IMR-90 (cell line): ENCODE results near the gene RAB40C. TPM values are rescaled to one million over a fixed set of nuclear protein-coding genes. Genes with fewer than 3 reads are reported as not detected.

ENCODE experiments used
- ATAC-seq: fragments of 200-7000 bp; cut with Tn5 transposase; 2 replicates; pipeline ENCODE4 v1.9.1; 2020; ENCODE audit warnings: low read depth, mild to moderate bottlenecking, moderate library complexity
- BruUV-seq: library from RNA; stranded (reverse); fragments of 400-500 nt; replicated peaks from 2 replicates; lab custom pipeline; 2021; lab: Mats Ljungman, UMichigan
- CTCF ChIA-PET: fragments of 300-600 bp; formaldehyde crosslinking; extraction: SDS; loops from one replicate; lab custom pipeline; 2021; ENCODE audit warnings: antibody characterized with exemption; lab: Yijun Ruan, JAX
- POLR2A ChIA-PET: fragments of 300-600 bp; sonication (Branson Sonifier 250); formaldehyde crosslinking; loops from one replicate; lab custom pipeline; 2022; ENCODE audit warnings: antibody characterized with exemption; ENCODE audit not compliant: unreplicated experiment; lab: Charles Lee
- DNase-seq: peaks from one replicate; pipeline ENCODE4 v3.0.0; 2013
- H2AFZ ChIP-seq: replicated peaks from 2 replicates; pipeline ENCODE3; 2013; ENCODE audit warnings: low read length, mild to moderate bottlenecking; ENCODE audit not compliant: poor library complexity
- H2AK5ac ChIP-seq: 2 replicates; pipeline ENCODE4 v1.6.1; 2013; ENCODE audit warnings: low read depth, low read length, inconsistent platforms
- H2AK9ac ChIP-seq: replicated peaks from 2 replicates; pipeline ENCODE3; 2013; ENCODE audit warnings: mild to moderate bottlenecking, low read depth, low read length, moderate library complexity; ENCODE audit not compliant: poor library complexity
- H2BK120ac ChIP-seq: 2 replicates; pipeline ENCODE4 v1.6.1; 2013; ENCODE audit warnings: low read depth, low read length, inconsistent platforms
- H2BK15ac ChIP-seq: 3 replicates; pipeline ENCODE4 v1.6.1; 2013; ENCODE audit warnings: low read depth, low read length, inconsistent platforms
- H2BK20ac ChIP-seq: 2 replicates; pipeline ENCODE4 v1.6.1; 2013; ENCODE audit warnings: low read depth, mild to moderate bottlenecking, inconsistent platforms, low read length, moderate library complexity
- H2BK5ac ChIP-seq: 2 replicates; pipeline ENCODE4 v1.6.1; 2013; ENCODE audit warnings: mild to moderate bottlenecking, low read depth, low read length, inconsistent platforms; ENCODE audit not compliant: poor library complexity, severe bottlenecking
- H3K14ac ChIP-seq: replicated peaks from 2 replicates; pipeline ENCODE4 v1.6.1; 2013; ENCODE audit warnings: low read depth, low read length, inconsistent platforms
- H3K18ac ChIP-seq: 2 replicates; pipeline ENCODE4 v1.6.1; 2013; ENCODE audit warnings: low read depth, low read length, control low read depth
- H3K23ac ChIP-seq: 2 replicates; pipeline ENCODE4 v1.6.1; 2013; ENCODE audit warnings: low read depth, low read length, inconsistent platforms
- H3K27ac ChIP-seq: 2 replicates; pipeline ENCODE4 v1.5.1; 2013; ENCODE audit warnings: mild to moderate bottlenecking, control low read depth, low read length; ENCODE audit not compliant: insufficient read depth
- H3K27me3 ChIP-seq: 2 replicates; pipeline ENCODE4 v1.6.1; 2013; ENCODE audit warnings: low read length; ENCODE audit not compliant: control insufficient read depth, insufficient read depth
- H3K36me3 ChIP-seq: 2 replicates; pipeline ENCODE4 v1.6.1; 2013; ENCODE audit warnings: low read length, mixed read lengths; ENCODE audit not compliant: control insufficient read depth, insufficient read depth
- H3K4ac ChIP-seq: 2 replicates; pipeline ENCODE4 v1.6.1; 2013; ENCODE audit warnings: low read depth, low read length, inconsistent platforms
- H3K4me1 ChIP-seq: 2 replicates; pipeline ENCODE4 v1.6.1; 2013; ENCODE audit warnings: low read length, mixed read lengths; ENCODE audit not compliant: control insufficient read depth, insufficient read depth
- H3K4me2 ChIP-seq: 2 replicates; pipeline ENCODE4 v1.6.1; 2013; ENCODE audit warnings: low read depth, mild to moderate bottlenecking, control low read depth, low read length, moderate library complexity
- H3K4me3 ChIP-seq: 2 replicates; pipeline ENCODE4 v1.5.1; 2013; ENCODE audit warnings: low read depth, mild to moderate bottlenecking, control low read depth, low read length, moderate library complexity; ENCODE audit not compliant: insufficient read depth
- H3K56ac ChIP-seq: 2 replicates; pipeline ENCODE4 v1.6.1; 2013; ENCODE audit warnings: low read length, inconsistent platforms; ENCODE audit not compliant: insufficient read depth; ENCODE audit errors: extremely low read depth
- H3K79me1 ChIP-seq, 2 experiments: 2 replicates each; pipeline ENCODE4 v1.6.1; 2013; ENCODE audit warnings: low read length in 2 of 2, inconsistent platforms in 1 of 2, low read depth in 1 of 2
- H3K9ac ChIP-seq: 2 replicates; pipeline ENCODE4 v1.6.1; 2013; ENCODE audit warnings: low read depth, low read length, control low read depth
- H3K9me1 ChIP-seq: 2 replicates; pipeline ENCODE4 v1.6.1; 2013; ENCODE audit warnings: low read length, inconsistent platforms; ENCODE audit not compliant: insufficient read depth
- H3K9me3 ChIP-seq: 2 replicates; pipeline ENCODE4 v1.6.1; 2013; ENCODE audit warnings: low read length; ENCODE audit not compliant: control insufficient read depth, insufficient read depth
- H4K20me1 ChIP-seq: 2 replicates; pipeline ENCODE4 v1.6.1; 2013; ENCODE audit warnings: low read length, inconsistent platforms; ENCODE audit not compliant: insufficient read depth
- H4K5ac ChIP-seq: 2 replicates; pipeline ENCODE4 v1.6.1; 2013; ENCODE audit warnings: mild to moderate bottlenecking, low read depth, low read length, control low read depth
- H4K8ac ChIP-seq, 2 experiments: 2 replicates each; pipeline ENCODE4 v1.6.1; 2013; ENCODE audit warnings: low read depth in 2 of 2, low read length in 2 of 2, control low read depth in 1 of 2, inconsistent platforms in 1 of 2
- H4K91ac ChIP-seq: 2 replicates; pipeline ENCODE4 v1.6.1; 2013; ENCODE audit warnings: low read depth, low read length, inconsistent platforms; ENCODE audit not compliant: insufficient read depth
- CEBPB ChIP-seq: IDR thresholded peaks from 2 replicates; pipeline ENCODE4 v1.6.1; 2012; ENCODE audit warnings: low read depth, low read length, improper control_type of control experiment
- CHD1 ChIP-seq: IDR thresholded peaks from 2 replicates; pipeline ENCODE4 v1.6.1; 2012; ENCODE audit warnings: low read depth, low read length, improper control_type of control experiment
- CTCF ChIP-seq: conservative IDR thresholded peaks from 2 replicates; pipeline ENCODE4 v1.5.1; 2012; ENCODE audit warnings: mild to moderate bottlenecking, low read depth, low read length, improper control_type of control experiment
- FOS ChIP-seq: fragments of 150-350 bp; IDR thresholded peaks from 2 replicates; pipeline ENCODE4 v1.6.1; 2016; ENCODE audit warnings: low read depth, low read length
- NFE2L2 ChIP-seq: fragments of 150-350 bp; IDR thresholded peaks from 2 replicates; pipeline ENCODE4 v1.6.1; 2016; ENCODE audit warnings: low read depth, mild to moderate bottlenecking, low read length
- POLR2A ChIP-seq: IDR thresholded peaks from 2 replicates; pipeline ENCODE4 v1.6.1; 2012; ENCODE audit warnings: mild to moderate bottlenecking, low read depth, low read length
- RFX5 ChIP-seq: IDR thresholded peaks from 2 replicates; pipeline ENCODE4 v1.8.0; 2012; ENCODE audit warnings: low read depth, mild to moderate bottlenecking, low read length, moderate library complexity
- SMC3 ChIP-seq: fragments of 150-350 bp; IDR thresholded peaks from 2 replicates; pipeline ENCODE4 v1.6.1; 2016; ENCODE audit warnings: low read depth, mild to moderate bottlenecking, antibody characterized with exemption, low read length, moderate library complexity
- USF2 ChIP-seq: fragments of 150-350 bp; IDR thresholded peaks from 2 replicates; pipeline ENCODE4 v1.6.1; 2017; ENCODE audit warnings: mild to moderate bottlenecking, antibody characterized with exemption, low read length, low read depth
- WGBS, 2 experiments: methylation state at CpG; one replicate each; pipeline versions ENCODE4 v1.1.5 to v1.1.7; 2013; ENCODE audit warnings: missing lambda C conversion rate in 2 of 2; ENCODE audit not compliant: insufficient read length in 1 of 2; ENCODE audit errors: extremely low coverage in 2 of 2; 5-methylcytosine and 5-hydroxymethylcytosine counted together
- dilution Hi-C: fragments of 300-500 bp; cut with HindIII; formaldehyde crosslinking; loops from one replicate; pipeline ENCODE4 v1.14.3; 2018; ENCODE audit warnings: low sequenced_read_pairs; ENCODE audit not compliant: unreplicated experiment
- in situ Hi-C: fragments of 300-500 bp; cut with MboI; formaldehyde crosslinking; loops from 3 replicates; pipeline ENCODE4 v1.14.3; 2019; ENCODE audit warnings: low sequenced_read_pairs, inconsistent platforms, mixed read lengths
- intact Hi-C: fragments of 100-400 bp; cut with micrococcal nuclease; formaldehyde crosslinking; loops from 2 replicates; pipeline ENCODE4 v1.10.0; 2022
- polyA plus RNA-seq, 3 experiments: library from polyadenylated mRNA; depleted of rRNA; stranded (reverse); fragments of >200 nt; gene quantifications; 2 replicates each; pipeline ENCODE4 v1.2.3, GENCODE V29; 2012; ENCODE audit warnings: low replicate concordance in 1 of 3
- total RNA-seq: library from RNA; depleted of rRNA; stranded (reverse); fragments of >200 nt; gene quantifications from 2 replicates; pipeline ENCODE4 v1.2.3, GENCODE V29; 2012

Gene RAB40C
- total and polyA plus RNA-seq, 2 of the 4 experiments (the other 2 are of a cell fraction), result 6.8 to 13.7 TPM

GRCh38 chr16:568401-569258 lies 21.2 kb upstream of the RAB40C start (continued):
- no peak for TF ChIP-seq NFE2L2
- TF ChIP-seq POLR2A, result no peak
- no peak for TF ChIP-seq SMC3

- Histone ChIP-seq H3K23ac (peak within 1 kb of the TSS; percentile 99), H2BK120ac (peak within 1 kb of the TSS; percentile 88), H3K4me1 (peaks cover 23% of the 10 kb centered on the region), H3K36me3 (peaks cover 8% of the 10 kb centered on the region; the same call in 1 of the 2 replicates), H3K27me3 (no peaks in the 10 kb centered on the region), H4K5ac (peak within 1 kb of the TSS; percentile 99), H2BK15ac (no peak within 1 kb of the TSS), H3K14ac (peak within 1 kb of the TSS; percentile 92), H2BK20ac (no peak within 1 kb of the TSS), H3K4me3 (peak within 1 kb of the TSS; percentile 93), H2AK9ac (peak within 1 kb of the TSS; percentile 93), H2AK5ac (peak within 1 kb of the TSS; percentile 54; the same call in 1 of the 2 replicates), H3K9me3 (no peaks in the 10 kb centered on the region), H4K8ac (peak within 1 kb of the TSS; percentile 92 to 99), H4K91ac (peak within 1 kb of the TSS; percentile 84), H3K9me1 (peaks cover 4% of the 10 kb centered on the region; the same call in 1 of the 2 replicates), H2AFZ (peak within 1 kb of the TSS; percentile 97), H3K27ac (peak within 1 kb of the TSS; percentile 97), H4K20me1 (peaks cover 8% of the 10 kb centered on the region), H3K9ac (peak within 1 kb of the TSS; percentile 97), H3K18ac (peak within 1 kb of the TSS; percentile 95; the same call in 1 of the 2 replicates), H3K4ac (peak within 1 kb of the TSS; percentile 93), H2BK5ac (peak within 1 kb of the TSS; percentile 95), H3K79me1 (peaks cover 3 to 27% of the 10 kb centered on the region in 2 experiments; a peak in 2 of 4 replicates), H3K56ac (peak within 1 kb of the TSS; percentile 71; the same call in 1 of the 2 replicates), H3K4me2 (peak within 1 kb of the TSS; percentile 82)
- 1% methylated on average over 43 of the region's 87 CpGs; no CpG with 5 or more reads in 1 of the 2 experiments for WGBS, 2 experiments
- in situ Hi-C loops, result no loop called here
- TF ChIP-seq NFE2L2 (no peak), CTCF (no peak), FOS (no peak), CHD1 (no peak), USF2 (no peak), RFX5 (no peak), CEBPB (no peak)
- dilution Hi-C loops, result no loop called here
- intact Hi-C loops, result no loop called here
- ATAC-seq (peak; percentile 84), DNase-seq (peak; percentile 35)
- BruUV-seq, result no TSS peak
- CTCF ChIA-PET, result no interaction called here
- POLR2A ChIA-PET, result no interaction called here
Measured at GRCh38 chr16:569445-570254, 20.2 kb upstream of the RAB40C start, which contains the start of gene PIGQ. Gene PIGQ, plus strand, starts transcription at chr16:569968. Its CDS starts 4,107 bp downstream, at chr16:574075.
